ENCODE data around the gene MTMR2. TPM values are rescaled to one million over a fixed set of nuclear protein-coding genes. Genes with fewer than 3 reads are reported as not detected.

MTMR2 gene
- total and polyA plus RNA-seq, 2 donors (not counting 1 experiment from before 2014, with no cell fraction given): 4.8 to 15.4 TPM

DNA sequence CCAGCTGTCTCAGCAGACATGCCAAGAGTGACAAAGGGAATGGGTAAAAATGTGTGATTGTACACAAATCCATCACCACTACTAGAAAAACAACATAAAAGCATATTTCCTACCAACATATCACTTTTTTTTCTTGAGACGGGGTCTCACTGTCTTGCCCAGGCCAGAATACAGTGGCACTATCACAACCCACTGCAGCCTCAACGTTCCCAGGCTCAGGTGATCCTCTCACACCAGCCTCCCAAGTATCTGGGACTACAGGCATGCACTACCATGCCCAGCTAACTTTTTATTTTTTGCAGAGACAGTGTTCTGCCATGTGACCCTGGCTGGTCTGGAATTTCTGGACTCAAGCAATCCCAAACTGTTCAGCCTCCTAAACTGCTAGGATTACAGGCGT lies 5.2 kb downstream of the MTMR2 start:
- Mint-ChIP-seq H3K4me1 (peaks cover 15% of the 10 kb centered on the region), H3K9me3 (ENCODE audit: insufficient read depth) (no peaks in the 10 kb centered on the region), H3K27ac (no peak overlapping the region), H3K4me3 (no peak overlapping the region), H3K27me3 (no peaks in the 10 kb centered on the region)
- no peak for TF ChIP-seq EZH2 (IDR thresholded peaks at IDR 0.05; ENCODE audit: borderline replicate concordance, insufficient read depth, low read depth, low read length, poor library complexity, severe bottlenecking)
- TF ChIP-seq, protein P1, sequence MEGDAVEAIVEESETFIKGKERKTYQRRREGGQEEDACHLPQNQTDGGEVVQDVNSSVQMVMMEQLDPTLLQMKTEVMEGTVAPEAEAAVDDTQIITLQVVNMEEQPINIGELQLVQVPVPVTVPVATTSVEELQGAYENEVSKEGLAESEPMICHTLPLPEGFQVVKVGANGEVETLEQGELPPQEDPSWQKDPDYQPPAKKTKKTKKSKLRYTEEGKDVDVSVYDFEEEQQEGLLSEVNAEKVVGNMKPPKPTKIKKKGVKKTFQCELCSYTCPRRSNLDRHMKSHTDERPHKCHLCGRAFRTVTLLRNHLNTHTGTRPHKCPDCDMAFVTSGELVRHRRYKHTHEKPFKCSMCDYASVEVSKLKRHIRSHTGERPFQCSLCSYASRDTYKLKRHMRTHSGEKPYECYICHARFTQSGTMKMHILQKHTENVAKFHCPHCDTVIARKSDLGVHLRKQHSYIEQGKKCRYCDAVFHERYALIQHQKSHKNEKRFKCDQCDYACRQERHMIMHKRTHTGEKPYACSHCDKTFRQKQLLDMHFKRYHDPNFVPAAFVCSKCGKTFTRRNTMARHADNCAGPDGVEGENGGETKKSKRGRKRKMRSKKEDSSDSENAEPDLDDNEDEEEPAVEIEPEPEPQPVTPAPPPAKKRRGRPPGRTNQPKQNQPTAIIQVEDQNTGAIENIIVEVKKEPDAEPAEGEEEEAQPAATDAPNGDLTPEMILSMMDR (IDR thresholded peaks at IDR 0.05): no peak
- Histone ChIP-seq H3K36me3 (replicated peaks in 1 of 2; ENCODE audit: control extremely low read depth in 1 of 2, control insufficient read depth in 1 of 2, extremely low read depth in 1 of 2, insufficient read depth in 2 of 2, low read length in 1 of 2) (peaks cover 0 to 3% of the 10 kb centered on the region in 2 experiments), H3K9ac (ENCODE audit: low read length) (no peak overlapping the region), H3K4me2 (replicated peaks; ENCODE audit: low read depth, low read length, poor library complexity, severe bottlenecking) (no peak overlapping the region), H3K9me3 (ENCODE audit: control extremely low read depth in 1 of 3, control insufficient read depth in 2 of 3, insufficient read depth in 1 of 3, low read length in 2 of 3) (no peaks in the 10 kb centered on the region), H4K20me1 (ENCODE audit: control insufficient read depth, insufficient read depth, low read length, poor library complexity, severe bottlenecking) (no peaks in the 10 kb centered on the region), H3K27me3 (replicated peaks in 1 of 4; ENCODE audit: control extremely low read depth in 1 of 4, control insufficient read depth in 3 of 4, insufficient read depth in 4 of 4, low read length in 3 of 4) (no peaks in the 10 kb centered on the region), H3K79me2 (ENCODE audit: control insufficient read depth, insufficient read depth, low read length) (peaks cover 15% of the 10 kb centered on the region), H3K27ac (ENCODE audit: low read length in 2 of 2) (no peak overlapping the region), H2AFZ (ENCODE audit: insufficient read depth, low read depth, low read length, poor library complexity, severe bottlenecking) (no peak overlapping the region), H3K4me1 (ENCODE audit: control insufficient read depth in 2 of 2, insufficient read depth in 2 of 2, low read length in 2 of 2) (peaks cover 6 to 10% of the 10 kb centered on the region in 2 donors), H3K4me3 (ENCODE audit: control extremely low read depth in 1 of 5, extremely low read depth in 1 of 5, insufficient read depth in 1 of 5, low read depth in 2 of 5, low read length in 4 of 5) (no peak overlapping the region)
- CTCF ChIA-PET: no interaction called here
- 100% methylated on average over 3 of the region's 3 CpGs for WGBS (ENCODE audit: insufficient coverage)
- POLR2A ChIA-PET: no interaction called here
- DNase-seq: no peak
- no peak for ATAC-seq (ENCODE audit: low read depth)
- intact Hi-C loops (cut with micrococcal nuclease): no loop called here

DNA sequence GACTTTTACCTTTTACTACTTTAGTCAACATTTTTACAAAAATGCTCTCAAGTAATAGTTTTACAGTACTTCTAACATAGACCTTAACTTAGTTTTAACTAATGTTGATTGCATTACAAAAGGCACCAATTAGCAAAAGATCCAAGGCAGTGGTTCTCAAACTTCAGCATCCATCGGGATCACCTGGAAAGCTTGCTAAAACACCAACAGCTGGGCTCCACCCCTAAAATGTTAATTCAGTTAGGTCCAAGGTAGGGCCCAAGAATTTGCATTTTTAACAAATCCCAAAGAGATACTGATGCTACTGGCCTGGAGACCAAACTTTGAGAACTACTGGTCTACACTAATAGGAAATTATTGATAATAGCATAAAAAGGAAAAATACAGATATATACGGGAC lies 5.9 kb downstream of the MTMR2 start:
- Mint-ChIP-seq H3K27ac (no peak overlapping the region), H3K4me1 (peaks cover 11% of the 10 kb centered on the region), H3K27me3 (no peaks in the 10 kb centered on the region), H3K4me3 (no peak overlapping the region), H3K9me3 (ENCODE audit: insufficient read depth) (no peaks in the 10 kb centered on the region)
- TF ChIP-seq, protein P1 (IDR thresholded peaks at IDR 0.05): no peak
- no peak for TF ChIP-seq EZH2 (IDR thresholded peaks at IDR 0.05; ENCODE audit: borderline replicate concordance, insufficient read depth, low read depth, low read length, poor library complexity, severe bottlenecking)
- ChIA-PET CTCF (no interaction called here), POLR2A (no interaction called here)
- Histone ChIP-seq H3K36me3 (replicated peaks in 1 of 2; ENCODE audit: control extremely low read depth in 1 of 2, control insufficient read depth in 1 of 2, extremely low read depth in 1 of 2, insufficient read depth in 2 of 2, low read length in 1 of 2) (peaks cover 0 to 3% of the 10 kb centered on the region in 2 experiments), H3K4me2 (replicated peaks; ENCODE audit: low read depth, low read length, poor library complexity, severe bottlenecking) (no peak overlapping the region), H3K9ac (ENCODE audit: low read length) (no peak overlapping the region), H3K79me2 (ENCODE audit: control insufficient read depth, insufficient read depth, low read length) (peaks cover 18% of the 10 kb centered on the region), H3K4me1 (ENCODE audit: control insufficient read depth in 2 of 2, insufficient read depth in 2 of 2, low read length in 2 of 2) (peaks cover 1 to 6% of the 10 kb centered on the region in 2 donors), H3K4me3 (ENCODE audit: control extremely low read depth in 1 of 5, extremely low read depth in 1 of 5, insufficient read depth in 1 of 5, low read depth in 2 of 5, low read length in 4 of 5) (no peak overlapping the region), H4K20me1 (ENCODE audit: control insufficient read depth, insufficient read depth, low read length, poor library complexity, severe bottlenecking) (no peaks in the 10 kb centered on the region), H3K27me3 (replicated peaks in 1 of 4; ENCODE audit: control extremely low read depth in 1 of 4, control insufficient read depth in 3 of 4, insufficient read depth in 4 of 4, low read length in 3 of 4) (no peaks in the 10 kb centered on the region), H3K27ac (ENCODE audit: low read length in 2 of 2) (no peak overlapping the region), H3K9me3 (ENCODE audit: control extremely low read depth in 1 of 3, control insufficient read depth in 2 of 3, insufficient read depth in 1 of 3, low read length in 2 of 3) (no peaks in the 10 kb centered on the region), H2AFZ (ENCODE audit: insufficient read depth, low read depth, low read length, poor library complexity, severe bottlenecking) (no peak overlapping the region)
- ATAC-seq (ENCODE audit: low read depth) (no peak), DNase-seq (no peak)
- intact Hi-C loops (cut with micrococcal nuclease): no loop called here
- 40% methylated on average over 1 of the region's 2 CpGs for WGBS (ENCODE audit: insufficient coverage)

Data from B cell (primary cell).